HEK293 (cell line): ENCODE results near the gene SIN3A.
A peak's percentile ranks its signal among the peaks of the same experiment; 100 is the strongest.

Experiments
- CTCF ChIA-PET: fragments of 350-600 bp; formaldehyde crosslinking; extraction: SDS; loops from one replicate; lab custom pipeline; 2021; ENCODE audit warnings: antibody characterized with exemption; lab: Yijun Ruan, JAX
- POLR2A ChIA-PET: fragments of 300-600 bp; formaldehyde crosslinking; extraction: SDS; loops from one replicate; lab custom pipeline; 2020; ENCODE audit warnings: antibody characterized with exemption, inconsistent platforms; lab: Yijun Ruan, JAX
- H3K27ac ChIP-seq: fragments of 200-500 bp; sonication (Bioruptor generic); 2 replicates; pipeline ENCODE4 v1.5.1; 2014; ENCODE audit warnings: low read depth, low read length, control low read depth, inconsistent platforms; ENCODE audit errors: extremely low read depth
- H3K36me3 ChIP-seq, 2 experiments: fragments of 200-500 bp in 1 of 2; sonication (Bioruptor generic) in 1 of 2; 1 replicate in 1 of 2; 2 replicates in 1 of 2; pipeline ENCODE4 v1.5.1; 2014 to 2017; ENCODE audit warnings: inconsistent platforms in 2 of 2, low read length in 2 of 2; ENCODE audit not compliant: control insufficient read depth in 2 of 2, insufficient read depth in 1 of 2
- H3K4me1 ChIP-seq: fragments of 200-500 bp; sonication (Bioruptor generic); 2 replicates; pipeline ENCODE4 v1.5.1; 2014; ENCODE audit warnings: mild to moderate bottlenecking, low read length, inconsistent platforms; ENCODE audit not compliant: control insufficient read depth, insufficient read depth
- H3K4me3 ChIP-seq: 2 replicates; pipeline ENCODE4 v1.5.1; 2011; ENCODE audit warnings: low read depth, mild to moderate bottlenecking, control low read depth, low read length, moderate library complexity
- H3K9me3 ChIP-seq: fragments of 200-500 bp; sonication (Bioruptor generic); 2 replicates; pipeline ENCODE4 v1.5.1; 2014; ENCODE audit warnings: low read depth, low read length, inconsistent platforms; ENCODE audit not compliant: control insufficient read depth, insufficient read depth
- CTCF ChIP-seq: fragments of 450-650 bp; formaldehyde crosslinking; IDR thresholded peaks from 2 replicates; pipeline ENCODE4 v1.5.1; 2016; ENCODE audit warnings: missing biosample characterization, missing genetic modification characterization
- GLI4 ChIP-seq: fragments of 450-650 bp; formaldehyde crosslinking; IDR thresholded peaks from 2 replicates; pipeline ENCODE4 v1.5.1; 2016; ENCODE audit warnings: missing biosample characterization, missing genetic modification characterization
- PRDM6 ChIP-seq: fragments of 450-650 bp; formaldehyde crosslinking; IDR thresholded peaks from 2 replicates; pipeline ENCODE4 v1.5.1; 2017; ENCODE audit warnings: missing biosample characterization, missing genetic modification characterization
- RBAK ChIP-seq: fragments of 450-650 bp; formaldehyde crosslinking; IDR thresholded peaks from 2 replicates; pipeline ENCODE4 v1.5.1; 2016; ENCODE audit warnings: missing biosample characterization, missing genetic modification characterization
- ZBTB11 ChIP-seq: fragments of 450-650 bp; formaldehyde crosslinking; conservative IDR thresholded peaks from 2 replicates; pipeline ENCODE4 v1.5.1; 2016; ENCODE audit warnings: low read depth, missing biosample characterization, missing genetic modification characterization
- ZBTB17 ChIP-seq: fragments of 450-650 bp; formaldehyde crosslinking; IDR thresholded peaks from 2 replicates; pipeline ENCODE4 v1.5.1; 2016; ENCODE audit warnings: missing biosample characterization, missing genetic modification characterization
- ZBTB20 ChIP-seq: fragments of 450-650 bp; formaldehyde crosslinking; IDR thresholded peaks from 2 replicates; pipeline ENCODE4 v1.5.1; 2016; ENCODE audit warnings: missing biosample characterization, missing genetic modification characterization
- ZBTB21 ChIP-seq: fragments of 450-650 bp; formaldehyde crosslinking; IDR thresholded peaks from 2 replicates; pipeline ENCODE4 v1.5.1; 2017; ENCODE audit warnings: missing biosample characterization, missing genetic modification characterization
- ZBTB26 ChIP-seq: fragments of 450-650 bp; formaldehyde crosslinking; optimal IDR thresholded peaks from 2 replicates; pipeline ENCODE3; 2016; ENCODE audit warnings: missing biosample characterization, mild to moderate bottlenecking, missing genetic modification characterization
- ZBTB44 ChIP-seq: fragments of 450-650 bp; IDR thresholded peaks from 2 replicates; pipeline ENCODE4 v1.5.1; 2018; ENCODE audit warnings: missing biosample characterization, mild to moderate bottlenecking, missing genetic modification characterization
- ZNF223 ChIP-seq: fragments of 450-650 bp; formaldehyde crosslinking; IDR thresholded peaks from 2 replicates; pipeline ENCODE4 v1.5.1; 2016; ENCODE audit warnings: missing biosample characterization, missing genetic modification characterization
- ZNF449 ChIP-seq: fragments of 450-650 bp; formaldehyde crosslinking; IDR thresholded peaks from 2 replicates; pipeline ENCODE4 v1.5.1; 2017; ENCODE audit warnings: missing biosample characterization, mild to moderate bottlenecking, missing genetic modification characterization, moderate library complexity
- ZNF76 ChIP-seq: fragments of 450-650 bp; formaldehyde crosslinking; IDR thresholded peaks from 2 replicates; pipeline ENCODE4; 2016; ENCODE audit warnings: low read depth, missing biosample characterization, missing genetic modification characterization, borderline replicate concordance

SIN3A gene

GRCh38 chr15:75451202-75451673, 252 bp downstream of the SIN3A start (continued):
- TF ChIP-seq PRDM6 (tag by site-specific recombination) (no peak), ZNF223 (tag by site-specific recombination) (no peak), ZBTB11 (tag by site-specific recombination) (no peak), RBAK (tag by site-specific recombination) (no peak), ZNF76 (0 out of 2 replicates have a peak, but pooled peaks have one; percentile 28)

- ChIA-PET CTCF (interaction anchor here (0.7 to 7.5 kb wide), 2 partner anchors 83 to 281 kb away, joined by 3 to 63 read pairs; partner anchors contain the start of gene MAN2C1), POLR2A (interaction anchor here (0.6 to 6.8 kb wide), 17 partner anchors 9 to 549 kb away, joined by 3 to 242 read pairs (median 6); partner anchors contain the start of genes COMMD4, IMP3, MAN2C1 and PPCDC)
- Histone ChIP-seq H3K4me3 (peak overlapping the region; percentile 96), H3K9me3 (no peaks in the 10 kb centered on the region), H3K4me1 (peaks cover 23% of the 10 kb centered on the region), H3K27ac (peak overlapping the region; percentile 89), H3K36me3 (peaks cover 0 to 5% of the 10 kb centered on the region in 2 experiments; a peak in 1 of 3 replicates)
- TF ChIP-seq ZBTB20 (tag by site-specific recombination) (peak; percentile 97), ZBTB26 (tag by site-specific recombination) (peak; percentile 68), ZBTB17 (tag by site-specific recombination) (peak; percentile 99), CTCF (tag by site-specific recombination) (no peak), ZNF449 (no peak; the same call in 1 of the 2 replicates), ZBTB44 (tag by site-specific recombination) (no peak), ZBTB11 (tag by site-specific recombination) (peak; percentile 42; the same call in 1 of the 2 replicates), GLI4 (tag by site-specific recombination) (no peak), ZBTB21 (peak; percentile 51; the same call in 1 of the 2 replicates)
Observed at GRCh38 chr15:75450307-75451201, 936 bp downstream of the SIN3A start.
